Lower leg skin (tissue), 3 donors: ENCODE results near the gene TMPRSS11F.

ENCODE experiments used
- POLR2A ChIP-seq, 2 donors: fragments of 450-650 bp; IDR thresholded peaks; one replicate each; pipeline ENCODE4 v1.6.1; 2016 to 2017; ENCODE audit warnings: antibody characterized with exemption in 2 of 2, mild to moderate bottlenecking in 1 of 2, moderate library complexity in 1 of 2
- TF ChIP-seq, protein P1 (sequence below), 3 donors: fragments of 450-650 bp; IDR thresholded peaks; one replicate each; pipeline ENCODE4 v1.5.1; 2016; ENCODE audit warnings: antibody characterized with exemption in 3 of 3, mild to moderate bottlenecking in 3 of 3, moderate library complexity in 2 of 3

DNA sequence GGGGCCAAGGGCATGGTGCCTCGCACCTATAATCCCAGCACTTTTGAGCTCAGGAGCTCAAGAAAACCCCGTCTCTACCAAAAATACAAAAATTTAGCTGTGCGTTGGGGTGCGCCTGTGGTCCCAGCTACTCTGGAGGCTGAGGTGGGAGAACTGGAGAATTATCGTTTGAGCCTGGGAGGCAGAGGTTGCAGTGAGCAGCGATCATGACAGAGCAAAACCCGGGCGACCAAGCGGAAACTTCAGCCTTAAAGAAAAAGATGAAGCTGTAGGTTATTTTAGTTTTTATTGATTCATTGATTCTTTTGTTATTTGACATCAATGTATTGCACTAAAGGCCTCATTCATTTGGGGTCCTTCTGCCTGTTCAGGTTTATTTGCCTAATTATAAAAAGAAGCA lies 5.4 kb downstream of the TMPRSS11F start:
- TF ChIP-seq, protein P1, sequence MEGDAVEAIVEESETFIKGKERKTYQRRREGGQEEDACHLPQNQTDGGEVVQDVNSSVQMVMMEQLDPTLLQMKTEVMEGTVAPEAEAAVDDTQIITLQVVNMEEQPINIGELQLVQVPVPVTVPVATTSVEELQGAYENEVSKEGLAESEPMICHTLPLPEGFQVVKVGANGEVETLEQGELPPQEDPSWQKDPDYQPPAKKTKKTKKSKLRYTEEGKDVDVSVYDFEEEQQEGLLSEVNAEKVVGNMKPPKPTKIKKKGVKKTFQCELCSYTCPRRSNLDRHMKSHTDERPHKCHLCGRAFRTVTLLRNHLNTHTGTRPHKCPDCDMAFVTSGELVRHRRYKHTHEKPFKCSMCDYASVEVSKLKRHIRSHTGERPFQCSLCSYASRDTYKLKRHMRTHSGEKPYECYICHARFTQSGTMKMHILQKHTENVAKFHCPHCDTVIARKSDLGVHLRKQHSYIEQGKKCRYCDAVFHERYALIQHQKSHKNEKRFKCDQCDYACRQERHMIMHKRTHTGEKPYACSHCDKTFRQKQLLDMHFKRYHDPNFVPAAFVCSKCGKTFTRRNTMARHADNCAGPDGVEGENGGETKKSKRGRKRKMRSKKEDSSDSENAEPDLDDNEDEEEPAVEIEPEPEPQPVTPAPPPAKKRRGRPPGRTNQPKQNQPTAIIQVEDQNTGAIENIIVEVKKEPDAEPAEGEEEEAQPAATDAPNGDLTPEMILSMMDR (IDR thresholded peaks at IDR 0.05): no peak
- no peak for TF ChIP-seq POLR2A (IDR thresholded peaks at IDR 0.05)
